Stomach (tissue), 4 donors: ENCODE results near the gene ATOH8.

Experiments
- CTCF ChIP-seq, 7 experiments: fragments of 450-650 bp in 4 of 7; fragments of 200-600 bp in 3 of 7; sonication (generic) in 3 of 7; IDR thresholded peaks; one replicate each; pipeline ENCODE4 v1.5.1; 2016 to 2019; ENCODE audit warnings: antibody characterized with exemption in 7 of 7, control low read depth in 2 of 7, mild to moderate bottlenecking in 1 of 7
- EP300 ChIP-seq: sonication (generic); formaldehyde crosslinking; IDR thresholded peaks from one replicate; pipeline ENCODE4 v1.6.1; 2017; ENCODE audit warnings: antibody characterized with exemption
- POLR2A ChIP-seq, 4 donors: fragments of 450-650 bp; IDR thresholded peaks; one replicate each; pipeline ENCODE4 v1.6.1; 2016; ENCODE audit warnings: antibody characterized with exemption in 4 of 4, control low read depth in 2 of 4, mild to moderate bottlenecking in 1 of 4, moderate library complexity in 1 of 4
- POLR2AphosphoS5 ChIP-seq, 3 donors: sonication (generic); formaldehyde crosslinking; IDR thresholded peaks; one replicate each; pipeline ENCODE4 v1.6.1; 2016; ENCODE audit warnings: antibody characterized with exemption in 3 of 3

DNA sequence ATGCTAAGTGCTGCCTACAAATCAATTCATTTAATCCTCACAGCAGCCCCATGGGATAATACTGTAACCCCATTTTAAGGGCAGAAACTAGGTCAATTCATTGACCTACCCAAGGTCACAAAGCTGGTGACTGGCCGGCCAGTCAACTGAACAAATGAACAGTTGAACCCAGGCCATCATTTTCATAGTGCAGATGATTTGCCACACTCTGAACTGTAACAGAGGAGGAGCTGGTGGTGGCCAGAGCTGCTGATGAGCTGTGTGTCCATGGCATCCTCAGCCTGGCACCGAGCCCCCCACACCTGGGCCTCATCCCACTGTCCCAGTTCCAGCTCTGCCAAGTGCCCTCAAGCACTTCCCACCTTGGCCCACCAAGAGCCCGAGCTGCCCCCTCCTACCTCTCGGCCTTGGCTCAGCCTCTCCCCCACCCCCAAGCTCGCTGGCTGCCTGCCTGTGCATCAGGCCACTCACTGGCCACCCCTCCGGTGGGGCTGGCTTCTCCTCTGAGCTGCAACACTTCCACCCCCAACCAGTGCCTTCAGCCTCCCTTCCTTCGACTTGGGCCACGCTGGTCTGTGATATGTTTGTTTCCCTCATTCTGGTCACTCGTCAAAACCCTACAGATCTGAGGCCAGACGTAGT is 58.4 kb downstream of the ATOH8 start:
- TF ChIP-seq POLR2AphosphoS5 (IDR thresholded peaks at IDR 0.05): no peak
- no peak for TF ChIP-seq CTCF (IDR thresholded peaks at IDR 0.05)
- no peak for TF ChIP-seq POLR2A (IDR thresholded peaks at IDR 0.05)
- no peak for TF ChIP-seq EP300
